Ovary (tissue), 3 donors: ENCODE measurements around the gene CLEC11A.

Experiments used
- CTCF ChIP-seq, 3 donors: fragments of 450-650 bp in 2 of 3; fragments of 200-600 bp in 1 of 3; IDR thresholded peaks; one replicate each; pipeline versions ENCODE4 v1.5.1 to v1.8.0; 2016 to 2022; ENCODE audit warnings: antibody characterized with exemption in 3 of 3, mild to moderate bottlenecking in 1 of 3
- POLR2A ChIP-seq: fragments of 450-650 bp; IDR thresholded peaks from one replicate; pipeline ENCODE4 v1.6.1; 2017; ENCODE audit warnings: antibody characterized with exemption, mild to moderate bottlenecking, moderate library complexity
- donor health status: DM: no; HTN: no; CAD: no.

- TF ChIP-seq CTCF (IDR thresholded peaks at IDR 0.05) (no peak), POLR2A (no peak)
Measured at GRCh38 chr19:50739132-50739913, 16.2 kb downstream of the CLEC11A start.
